Measurements from ENCODE around the gene ZPBP2. TPM values are rescaled to one million over a fixed set of nuclear protein-coding genes. Genes with fewer than 3 reads are reported as not detected.

The ZPBP2 gene
- total and polyA plus RNA-seq, 2 of the 13 experiments (the other 11 are each of a cell fraction or from before 2014, with no cell fraction given): not detected

GRCh38 chr17:39863918-39864746, 3.9 kb upstream of the ZPBP2 start, which contains the start of gene IKZF3 (continued):
- TF ChIP-seq DBP (CRISPR knock-in tag; IDR thresholded peaks at IDR 0.05; ENCODE audit: not compliant biosample characterization): peak; percentile 93
- TF ChIP-seq MIER3 (CRISPR knock-in tag; IDR thresholded peaks at IDR 0.05; ENCODE audit: borderline replicate concordance): 0 out of 2 replicates have a peak, but pooled peaks have one; percentile 54
- peak; percentile 73; the same call in 1 of the 2 replicates for TF ChIP-seq NFE2L1 (CRISPR knock-in tag; IDR thresholded peaks at IDR 0.05; ENCODE audit: borderline replicate concordance)
- TF ChIP-seq TBP (CRISPR knock-in tag; IDR thresholded peaks at IDR 0.05): no peak
- peak; percentile 40; the same call in 1 of the 2 replicates for TF ChIP-seq TAF1 (CRISPR knock-in tag; IDR thresholded peaks at IDR 0.05)
- no peak for TF ChIP-seq NFE2 (CRISPR knock-in tag; IDR thresholded peaks at IDR 0.05)
- peak; percentile 40; the same call in 1 of the 2 replicates for TF ChIP-seq TCF7 (IDR thresholded peaks at IDR 0.05; ENCODE audit: low read depth)
- TF ChIP-seq LRRFIP1 (CRISPR knock-in tag; conservative IDR thresholded peaks at IDR 0.05): no peak
- no peak for TF ChIP-seq GATA4 (IDR thresholded peaks at IDR 0.05; ENCODE audit: borderline replicate concordance, low read depth)
- no peak for TF ChIP-seq RNF219 (CRISPR knock-in tag; IDR thresholded peaks at IDR 0.05)
- no peak for TF ChIP-seq POLR2A (IDR thresholded peaks at IDR 0.05; ENCODE audit: insufficient read depth in 1 of 2, low read depth in 2 of 2, low read length in 2 of 2)
- TF ChIP-seq ARHGAP35 (CRISPR knock-in tag; IDR thresholded peaks at IDR 0.05; ENCODE audit: borderline replicate concordance): peak; percentile 99
- TF ChIP-seq ZNF816 (CRISPR knock-in tag; IDR thresholded peaks at IDR 0.05; ENCODE audit: borderline replicate concordance): peak; percentile 95; the same call in 1 of the 2 replicates
- peak; percentile 41; the same call in 1 of the 2 replicates for TF ChIP-seq RCOR2 (CRISPR knock-in tag; IDR thresholded peaks at IDR 0.05)
- TF ChIP-seq THYN1 (CRISPR knock-in tag; IDR thresholded peaks at IDR 0.05; ENCODE audit: borderline replicate concordance, low read depth): 0 out of 2 replicates have a peak, but pooled peaks have one; percentile 58
- TF ChIP-seq ZNF232 (CRISPR knock-in tag; IDR thresholded peaks at IDR 0.05; ENCODE audit: borderline replicate concordance): peak; percentile 99
- peak; percentile 81 for TF ChIP-seq XRCC5 (optimal IDR thresholded peaks at IDR 0.05; ENCODE audit: low read length)
- TF ChIP-seq ZBTB7B (CRISPR knock-in tag; IDR thresholded peaks at IDR 0.05): peak; percentile 83; the same call in 1 of the 2 replicates
- peak; percentile 90 for TF ChIP-seq ZFAT (CRISPR knock-in tag; conservative IDR thresholded peaks at IDR 0.05)
- TF ChIP-seq SP4 (CRISPR knock-in tag; IDR thresholded peaks at IDR 0.05): peak; percentile 88
- peak; percentile 82; the same call in 1 of the 2 replicates for TF ChIP-seq IRF1 (CRISPR knock-in tag; IDR thresholded peaks at IDR 0.05; ENCODE audit: low read depth)
- TF ChIP-seq MTF1 (CRISPR knock-in tag; IDR thresholded peaks at IDR 0.05): peak; percentile 91
- TF ChIP-seq NR2F1 (CRISPR knock-in tag; IDR thresholded peaks at IDR 0.05): peak in 1 of 2 experiments; percentile 39; a peak in 2 of 4 replicates
- TF ChIP-seq ELF1 (CRISPR knock-in tag; IDR thresholded peaks at IDR 0.05): peak; percentile 56; the same call in 1 of the 2 replicates
